ENCODE results near the gene LY6G5C. TPM values are rescaled to one million over a fixed set of nuclear protein-coding genes. Genes with fewer than 3 reads are reported as not detected.

The LY6G5C gene
- polyA plus RNA-seq, 3 donors: 4.8 to 7.3 (median 5.8) TPM

DNA sequence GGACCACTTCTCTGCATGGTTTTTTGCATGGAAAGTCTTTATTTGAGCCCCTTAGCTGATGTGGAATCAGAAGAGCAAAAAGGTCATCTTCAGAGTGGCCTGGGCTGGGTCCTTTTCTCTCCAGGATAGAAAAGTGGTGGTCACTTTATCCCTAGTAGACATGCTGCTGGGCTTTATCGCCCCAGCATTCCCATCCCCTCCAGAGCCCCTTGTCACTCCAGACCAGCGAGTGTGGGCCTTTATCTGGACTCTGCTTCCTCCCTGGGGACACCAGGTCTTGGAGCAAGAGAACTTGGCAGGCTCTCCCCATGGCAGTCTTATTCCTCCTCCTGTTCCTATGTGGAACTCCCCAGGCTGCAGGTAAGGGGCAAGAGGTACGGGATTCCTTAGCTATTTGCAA, 25.7 kb upstream of the LY6G5C start, which contains the start of gene LY6G6F:
LY6G6F (plus strand) TSS at position 268 of the 400 bp plus-strand sequence; CDS start at position 309, 41 bp downstream.
- Mint-ChIP-seq H3K27me3 (ENCODE audit: low read depth in 3 of 3) (peaks cover 0 to 6% (median 1%) of the 10 kb centered on the region in 3 donors), H3K9me3 (no peaks in the 10 kb centered on the region), H3K27ac (peak within 1 kb of the TSS in 1 of 7 donors; percentile 6), H3K4me1 (peaks cover 30% of the 10 kb centered on the region), H3K36me3 (peaks cover 0 to 4% of the 10 kb centered on the region in 2 donors), H3K4me3 (no peak within 1 kb of the TSS)
- Histone ChIP-seq H3K36me3 (replicated peaks in 1 of 2; ENCODE audit: control insufficient read depth in 1 of 2, insufficient read depth in 2 of 2, low read length in 2 of 2) (no peaks in the 10 kb centered on the region), H4K20me1 (ENCODE audit: insufficient read depth, low read length) (peaks cover 5% of the 10 kb centered on the region), H3K79me2 (ENCODE audit: insufficient read depth, low read length) (peaks cover 14% of the 10 kb centered on the region), H3K4me3 (replicated peaks in 1 of 3; ENCODE audit: low read depth in 2 of 3, low read length in 3 of 3) (no peak within 1 kb of the TSS), H3K27ac (ENCODE audit: low read depth in 1 of 2, low read length in 2 of 2) (no peak within 1 kb of the TSS), H3K4me1 (ENCODE audit: control insufficient read depth in 1 of 2, insufficient read depth in 2 of 2, low read length in 2 of 2) (peaks cover 25 to 34% of the 10 kb centered on the region in 2 donors), H3K4me2 (replicated peaks; ENCODE audit: extremely low read depth, low read length, poor library complexity, severe bottlenecking) (no peak within 1 kb of the TSS), H3K9me3 (replicated peaks in 1 of 2; ENCODE audit: control insufficient read depth in 1 of 2, insufficient read depth in 1 of 2, low read length in 2 of 2) (no peaks in the 10 kb centered on the region), H3K27me3 (ENCODE audit: control insufficient read depth in 2 of 2, insufficient read depth in 2 of 2, low read length in 2 of 2) (no peaks in the 10 kb centered on the region), H2AFZ (ENCODE audit: insufficient read depth, low read depth, low read length, poor library complexity, severe bottlenecking) (no peak within 1 kb of the TSS), H3K9ac (ENCODE audit: insufficient read depth, low read length, poor library complexity, severe bottlenecking) (no peak within 1 kb of the TSS)
- TF ChIP-seq, protein P1, sequence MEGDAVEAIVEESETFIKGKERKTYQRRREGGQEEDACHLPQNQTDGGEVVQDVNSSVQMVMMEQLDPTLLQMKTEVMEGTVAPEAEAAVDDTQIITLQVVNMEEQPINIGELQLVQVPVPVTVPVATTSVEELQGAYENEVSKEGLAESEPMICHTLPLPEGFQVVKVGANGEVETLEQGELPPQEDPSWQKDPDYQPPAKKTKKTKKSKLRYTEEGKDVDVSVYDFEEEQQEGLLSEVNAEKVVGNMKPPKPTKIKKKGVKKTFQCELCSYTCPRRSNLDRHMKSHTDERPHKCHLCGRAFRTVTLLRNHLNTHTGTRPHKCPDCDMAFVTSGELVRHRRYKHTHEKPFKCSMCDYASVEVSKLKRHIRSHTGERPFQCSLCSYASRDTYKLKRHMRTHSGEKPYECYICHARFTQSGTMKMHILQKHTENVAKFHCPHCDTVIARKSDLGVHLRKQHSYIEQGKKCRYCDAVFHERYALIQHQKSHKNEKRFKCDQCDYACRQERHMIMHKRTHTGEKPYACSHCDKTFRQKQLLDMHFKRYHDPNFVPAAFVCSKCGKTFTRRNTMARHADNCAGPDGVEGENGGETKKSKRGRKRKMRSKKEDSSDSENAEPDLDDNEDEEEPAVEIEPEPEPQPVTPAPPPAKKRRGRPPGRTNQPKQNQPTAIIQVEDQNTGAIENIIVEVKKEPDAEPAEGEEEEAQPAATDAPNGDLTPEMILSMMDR (IDR thresholded peaks at IDR 0.05): no peak
- DNase-seq: no peak
- no CpG with 5 or more reads among the region's 3 CpGs for WGBS (ENCODE audit: insufficient coverage)
- intact Hi-C loops (cut with micrococcal nuclease): no loop called here

DNA sequence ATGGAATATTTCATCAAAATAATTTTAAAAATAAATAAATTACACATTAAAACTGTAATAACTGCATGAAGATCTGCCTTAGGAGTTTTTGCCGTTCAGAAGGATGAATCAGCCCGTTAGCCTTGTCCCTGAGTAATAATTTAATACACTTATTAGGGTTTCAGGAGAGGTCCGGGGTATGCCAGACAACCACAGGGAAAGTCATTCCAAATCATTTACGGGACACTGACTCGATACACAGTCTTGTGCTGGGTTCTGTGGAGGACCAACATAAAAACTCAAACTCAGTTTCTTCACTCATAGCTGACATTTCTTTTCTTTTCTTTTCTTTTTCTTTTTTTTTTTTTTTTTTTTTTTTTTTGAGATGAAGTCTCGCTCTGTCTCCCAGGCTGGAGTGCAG, 25.1 kb upstream of the LY6G5C start:
- Mint-ChIP-seq H3K9me3 (no peaks in the 10 kb centered on the region), H3K4me1 (peaks cover 30% of the 10 kb centered on the region), H3K27ac (no peak overlapping the region), H3K27me3 (ENCODE audit: low read depth in 3 of 3) (peaks cover 0 to 6% (median 1%) of the 10 kb centered on the region in 3 donors), H3K36me3 (peaks cover 3 to 10% of the 10 kb centered on the region in 2 donors), H3K4me3 (no peak overlapping the region)
- WGBS (ENCODE audit: insufficient coverage): no CpG with 5 or more reads among the region's 6 CpGs
- no peak overlapping the region for H3K4me3 ChIP-seq (replicated peaks in 1 of 3; ENCODE audit: low read depth in 2 of 3, low read length in 3 of 3)
- no peaks in the 10 kb centered on the region for H3K9me3 ChIP-seq (replicated peaks in 1 of 2; ENCODE audit: control insufficient read depth in 1 of 2, insufficient read depth in 1 of 2, low read length in 2 of 2)
- no peaks in the 10 kb centered on the region for H3K27me3 ChIP-seq (ENCODE audit: control insufficient read depth in 2 of 2, insufficient read depth in 2 of 2, low read length in 2 of 2)
- peaks cover 25 to 34% of the 10 kb centered on the region in 2 donors for H3K4me1 ChIP-seq (ENCODE audit: control insufficient read depth in 1 of 2, insufficient read depth in 2 of 2, low read length in 2 of 2)
- H2AFZ ChIP-seq (ENCODE audit: insufficient read depth, low read depth, low read length, poor library complexity, severe bottlenecking): no peak overlapping the region
- H3K79me2 ChIP-seq (ENCODE audit: insufficient read depth, low read length): peaks cover 21% of the 10 kb centered on the region
- intact Hi-C loops (cut with micrococcal nuclease): no loop called here
- H3K27ac ChIP-seq (ENCODE audit: low read depth in 1 of 2, low read length in 2 of 2): no peak overlapping the region
- no peak for DNase-seq
- H3K36me3 ChIP-seq (replicated peaks in 1 of 2; ENCODE audit: control insufficient read depth in 1 of 2, insufficient read depth in 2 of 2, low read length in 2 of 2): peaks cover 1 to 6% of the 10 kb centered on the region in 2 donors
- TF ChIP-seq, protein P1 (IDR thresholded peaks at IDR 0.05): no peak
- no peak overlapping the region for H3K4me2 ChIP-seq (replicated peaks; ENCODE audit: extremely low read depth, low read length, poor library complexity, severe bottlenecking)
- H4K20me1 ChIP-seq (ENCODE audit: insufficient read depth, low read length): peaks cover 7% of the 10 kb centered on the region
- no peak overlapping the region for H3K9ac ChIP-seq (ENCODE audit: insufficient read depth, low read length, poor library complexity, severe bottlenecking)

Data from CD14-positive monocyte (primary cell).